WERI-Rb-1 (cell line): Measurements from ENCODE around the gene LRRC4C.

ENCODE experiments used
- DNase-seq: peaks from one replicate; pipeline ENCODE4 v3.0.0-alpha.2; 2020
- H3K27ac ChIP-seq: fragments of 250-450 bp; sonication (Bioruptor Pico); 2 replicates; pipeline ENCODE4 v1.5.1; 2020; ENCODE audit warnings: mild to moderate bottlenecking, moderate library complexity
- H3K27me3 ChIP-seq: fragments of 250-450 bp; sonication (Bioruptor Pico); 2 replicates; pipeline ENCODE4 v1.5.1; 2021; ENCODE audit warnings: mild to moderate bottlenecking, low read depth, moderate library complexity; ENCODE audit not compliant: insufficient read depth, severe bottlenecking
- H3K36me3 ChIP-seq: fragments of 250-450 bp; sonication (Bioruptor Pico); 2 replicates; pipeline ENCODE4 v1.5.1; 2020; ENCODE audit warnings: mild to moderate bottlenecking, moderate library complexity
- H3K4me3 ChIP-seq: 2 replicates; pipeline ENCODE4 v1.5.1; 2011; ENCODE audit warnings: low read depth, mild to moderate bottlenecking, control low read depth, low read length
- H3K9me3 ChIP-seq: fragments of 250-450 bp; sonication (Bioruptor Pico); 2 replicates; pipeline ENCODE4 v1.5.1; 2021; ENCODE audit warnings: mild to moderate bottlenecking, moderate library complexity; ENCODE audit not compliant: severe bottlenecking
- TF ChIP-seq, protein P1 (sequence below): IDR thresholded peaks from 2 replicates; pipeline ENCODE4 v1.5.1; 2011; ENCODE audit warnings: low read depth, mild to moderate bottlenecking, control low read depth, inconsistent platforms, low read length

LRRC4C gene

DNA sequence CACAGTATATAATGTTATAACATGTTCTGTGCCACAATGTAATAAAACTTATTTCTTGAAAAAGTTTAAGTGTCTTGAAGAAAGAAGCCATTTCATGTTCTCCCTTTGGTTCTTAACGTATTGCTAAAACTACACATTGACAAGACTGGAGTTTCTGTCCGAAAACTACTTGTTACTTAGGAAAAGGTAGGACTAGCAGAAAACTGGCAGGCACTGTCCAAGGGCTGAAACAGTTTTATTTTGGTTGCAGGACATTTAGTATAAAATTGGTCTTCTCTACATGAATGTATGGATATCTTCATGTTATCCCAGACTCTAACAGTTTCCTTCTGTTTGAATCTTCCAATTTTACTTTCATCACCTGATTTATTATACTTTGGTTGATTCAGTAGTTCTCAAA, 1027.1 kb downstream of the LRRC4C start:
- TF ChIP-seq, protein P1, sequence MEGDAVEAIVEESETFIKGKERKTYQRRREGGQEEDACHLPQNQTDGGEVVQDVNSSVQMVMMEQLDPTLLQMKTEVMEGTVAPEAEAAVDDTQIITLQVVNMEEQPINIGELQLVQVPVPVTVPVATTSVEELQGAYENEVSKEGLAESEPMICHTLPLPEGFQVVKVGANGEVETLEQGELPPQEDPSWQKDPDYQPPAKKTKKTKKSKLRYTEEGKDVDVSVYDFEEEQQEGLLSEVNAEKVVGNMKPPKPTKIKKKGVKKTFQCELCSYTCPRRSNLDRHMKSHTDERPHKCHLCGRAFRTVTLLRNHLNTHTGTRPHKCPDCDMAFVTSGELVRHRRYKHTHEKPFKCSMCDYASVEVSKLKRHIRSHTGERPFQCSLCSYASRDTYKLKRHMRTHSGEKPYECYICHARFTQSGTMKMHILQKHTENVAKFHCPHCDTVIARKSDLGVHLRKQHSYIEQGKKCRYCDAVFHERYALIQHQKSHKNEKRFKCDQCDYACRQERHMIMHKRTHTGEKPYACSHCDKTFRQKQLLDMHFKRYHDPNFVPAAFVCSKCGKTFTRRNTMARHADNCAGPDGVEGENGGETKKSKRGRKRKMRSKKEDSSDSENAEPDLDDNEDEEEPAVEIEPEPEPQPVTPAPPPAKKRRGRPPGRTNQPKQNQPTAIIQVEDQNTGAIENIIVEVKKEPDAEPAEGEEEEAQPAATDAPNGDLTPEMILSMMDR: no peak
- DNase-seq: no peak
- no peaks in the 10 kb centered on the region for H3K9me3 ChIP-seq

DNA sequence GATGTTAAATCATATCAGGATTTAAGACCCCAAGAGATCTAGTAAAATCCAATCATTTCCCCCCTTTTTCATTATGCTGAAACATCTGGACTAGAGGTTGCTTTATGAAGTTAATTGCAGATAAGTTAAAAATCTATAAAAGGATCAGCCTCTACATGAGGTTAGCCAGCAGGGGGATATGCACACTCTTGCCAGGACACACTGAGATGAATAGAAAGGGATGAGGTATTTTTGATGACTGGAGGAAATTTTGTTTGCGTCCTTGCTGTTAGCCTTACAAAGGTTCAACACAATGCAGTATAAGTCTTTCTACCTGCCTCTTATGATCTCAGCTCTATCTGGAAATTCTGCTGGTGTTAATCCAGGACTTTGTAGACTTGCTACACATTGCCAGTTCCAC, 1034.3 kb downstream of the LRRC4C start:
- Histone ChIP-seq H3K36me3 (no peaks in the 10 kb centered on the region), H3K4me3 (no peak overlapping the region), H3K27ac (no peak overlapping the region), H3K27me3 (peaks cover 5% of the 10 kb centered on the region), H3K9me3 (no peaks in the 10 kb centered on the region)
- TF ChIP-seq, protein P1: no peak
- DNase-seq: no peak

More for the DNA sequence above, 1027.1 kb downstream of the LRRC4C start:
- Histone ChIP-seq H3K27ac (no peak overlapping the region), H3K4me3 (no peak overlapping the region), H3K27me3 (peaks cover 30% of the 10 kb centered on the region), H3K36me3 (no peaks in the 10 kb centered on the region)

DNA sequence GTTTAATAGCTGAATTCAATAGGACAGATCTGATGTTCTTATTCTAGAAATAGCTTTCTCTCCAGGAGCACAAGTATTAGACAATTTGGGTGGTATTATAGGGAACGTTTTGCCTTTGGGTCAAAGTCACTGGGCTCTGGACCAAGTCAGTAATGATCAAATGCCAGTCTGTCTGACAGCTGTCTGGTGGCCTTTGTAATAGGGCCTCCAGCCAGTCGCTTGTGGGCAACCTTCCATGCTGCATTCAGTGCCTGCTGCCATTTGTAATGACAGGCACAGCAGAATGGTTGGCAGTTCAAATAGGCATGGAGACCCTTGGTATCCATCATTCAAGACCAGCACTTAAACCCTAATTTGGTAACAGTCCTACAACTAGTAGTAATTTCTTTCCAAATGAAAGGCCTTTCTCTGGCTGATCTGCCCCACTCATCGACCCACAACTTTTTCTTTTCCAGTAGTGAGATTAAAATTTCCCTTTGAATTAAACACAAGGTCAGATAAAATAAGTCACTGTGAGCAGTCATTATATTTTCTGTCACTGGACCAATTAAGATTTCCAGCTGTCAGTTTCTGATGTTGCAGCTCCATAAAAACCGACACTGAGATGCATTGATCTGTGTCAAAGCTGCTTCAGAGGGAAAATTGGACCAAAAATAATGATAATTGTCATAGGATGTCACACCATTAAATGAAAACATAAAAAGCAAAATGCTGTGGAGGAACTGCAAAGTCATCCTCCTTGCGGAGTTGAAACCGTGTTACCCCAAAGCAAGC, 1038.1 kb downstream of the LRRC4C start:
- Histone ChIP-seq H3K9me3 (no peaks in the 10 kb centered on the region), H3K4me3 (no peak overlapping the region), H3K36me3 (no peaks in the 10 kb centered on the region), H3K27me3 (peaks cover 4% of the 10 kb centered on the region), H3K27ac (no peak overlapping the region)
- TF ChIP-seq, protein P1: no peak
- DNase-seq: no peak

DNA sequence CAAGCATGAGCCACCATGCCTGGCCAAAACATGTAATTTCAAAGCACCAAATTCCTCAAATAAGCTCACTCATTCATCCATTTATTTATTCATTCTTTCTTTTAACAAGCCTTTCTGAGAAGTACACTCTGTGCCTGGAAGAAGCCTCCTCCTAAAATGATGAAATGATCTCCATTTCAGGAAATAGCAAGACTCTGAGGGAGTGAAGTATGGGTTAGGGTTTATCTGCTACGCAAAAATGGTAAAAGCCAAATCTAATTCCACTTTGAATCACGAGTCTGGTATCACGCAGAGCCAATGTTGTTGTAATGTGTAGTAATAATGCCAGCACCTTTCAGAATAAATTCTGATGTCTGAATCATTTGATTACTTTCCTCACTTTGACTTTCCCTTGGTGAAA, 1041.8 kb downstream of the LRRC4C start:
- Histone ChIP-seq H3K27me3 (peaks cover 11% of the 10 kb centered on the region), H3K36me3 (no peaks in the 10 kb centered on the region), H3K4me3 (no peak overlapping the region), H3K27ac (no peak overlapping the region), H3K9me3 (no peaks in the 10 kb centered on the region)
- DNase-seq: no peak
- TF ChIP-seq, protein P1: no peak

DNA sequence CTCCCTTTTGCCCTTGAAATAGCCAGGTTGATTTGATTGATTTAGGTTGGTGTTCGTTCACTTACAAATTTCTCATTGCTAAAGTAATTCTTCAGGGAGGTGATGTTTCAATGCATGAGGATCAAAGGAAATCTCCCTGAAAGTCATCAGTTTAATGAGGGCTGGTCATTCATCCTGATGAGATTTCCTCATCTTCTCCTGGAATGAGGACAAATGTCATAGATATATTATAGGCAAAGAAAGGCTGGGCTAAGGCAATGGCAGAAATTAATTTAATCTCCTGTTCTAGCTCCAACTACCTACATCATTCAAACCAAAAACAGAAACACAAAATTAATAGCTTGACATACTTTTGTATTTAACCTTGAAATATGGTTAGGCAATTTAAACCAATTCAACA, 1052.1 kb downstream of the LRRC4C start:
- Histone ChIP-seq H3K27ac (no peak overlapping the region), H3K27me3 (peaks cover 8% of the 10 kb centered on the region), H3K4me3 (no peak overlapping the region), H3K36me3 (no peaks in the 10 kb centered on the region), H3K9me3 (no peaks in the 10 kb centered on the region)
- DNase-seq: no peak
- TF ChIP-seq, protein P1: no peak

DNA sequence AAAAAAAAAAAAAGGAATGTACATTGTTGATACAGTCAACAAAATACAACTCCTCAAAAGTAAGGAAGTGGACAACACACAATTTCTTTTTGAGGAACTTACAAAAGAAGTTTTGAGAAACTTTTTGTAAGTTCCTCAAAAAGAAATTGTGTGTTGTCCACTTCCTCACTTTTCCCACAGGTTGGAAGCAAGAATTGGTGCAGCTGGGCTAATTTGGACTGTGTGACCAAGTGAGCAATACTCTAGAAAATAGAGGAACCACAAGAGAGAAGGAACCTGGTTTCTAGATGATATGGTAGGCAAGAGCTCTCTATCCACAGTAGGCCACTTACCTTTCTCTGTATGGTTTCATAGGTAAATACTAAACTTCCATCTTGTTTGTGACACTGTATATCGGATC, 1053.8 kb downstream of the LRRC4C start:
- TF ChIP-seq, protein P1: no peak
- no peaks in the 10 kb centered on the region for H3K9me3 ChIP-seq
- no peak overlapping the region for H3K4me3 ChIP-seq
- no peaks in the 10 kb centered on the region for H3K36me3 ChIP-seq
- H3K27ac ChIP-seq: no peak overlapping the region
- H3K27me3 ChIP-seq: peaks cover 11% of the 10 kb centered on the region
- DNase-seq: no peak
